Eye (tissue), 1 donor: ENCODE measurements around the gene HERC5.
"Not testable (repeated sequence)": the region's sequence is repeated elsewhere in the genome, so short reads cannot be mapped to it uniquely, and the experiment has no call there.

ENCODE experiments used
- DNase-seq: peaks from one replicate; pipeline ENCODE4 v3.0.0-alpha.2; 2015

HERC5 gene

GRCh38 chr4:88456670-88457306, at the start of gene HERC5:
Gene HERC5 (plus strand): TSS chr4:88457119. CDS start chr4:88457270, 151 bp downstream.
- DNase-seq = peak; percentile 93

- no peak for DNase-seq
These were observed 47.7 kb upstream of the HERC5 start for GRCh38 chr4:88409206-88409605.

GRCh38 chr4:88409789-88410188, 47.1 kb upstream of the HERC5 start:
- no peak for DNase-seq

GRCh38 chr4:88411491-88412096, 45.3 kb upstream of the HERC5 start:
- DNase-seq = no peak

GRCh38 chr4:88413801-88414200, 43.1 kb upstream of the HERC5 start:
- no peak for DNase-seq

GRCh38 chr4:88414755-88415154, 42.2 kb upstream of the HERC5 start:
- DNase-seq = no peak

GRCh38 chr4:88415982-88416381, 40.9 kb upstream of the HERC5 start:
- DNase-seq = no peak

GRCh38 chr4:88418411-88418810, 38.5 kb upstream of the HERC5 start:
- DNase-seq = no peak

- no peak for DNase-seq
These were observed 37.0 kb upstream of the HERC5 start for GRCh38 chr4:88419874-88420273.

- DNase-seq = no peak
These were observed 36.1 kb upstream of the HERC5 start for GRCh38 chr4:88420844-88421243.

GRCh38 chr4:88422403-88422802, 34.5 kb upstream of the HERC5 start:
- DNase-seq = no peak

- no peak for DNase-seq
These were observed 27.5 kb upstream of the HERC5 start for GRCh38 chr4:88429401-88429800.

GRCh38 chr4:88435987-88436693, 20.8 kb upstream of the HERC5 start:
- no peak for DNase-seq

GRCh38 chr4:88437873-88438272, 19.0 kb upstream of the HERC5 start:
- DNase-seq = not testable (repeated sequence)

- peak; percentile 12 for DNase-seq
These were observed 17.7 kb upstream of the HERC5 start for GRCh38 chr4:88439161-88439760.

GRCh38 chr4:88440146-88440545, 16.8 kb upstream of the HERC5 start:
- no peak for DNase-seq

- DNase-seq = no peak
These were observed 15.2 kb upstream of the HERC5 start for GRCh38 chr4:88441696-88442095.

- DNase-seq = no peak
These were observed 14.2 kb upstream of the HERC5 start for GRCh38 chr4:88442689-88443191.

- no peak for DNase-seq
These were observed 13.4 kb upstream of the HERC5 start for GRCh38 chr4:88443486-88443885.

GRCh38 chr4:88445252-88445651, 11.7 kb upstream of the HERC5 start:
- no peak for DNase-seq

- no peak for DNase-seq
These were observed 10.8 kb upstream of the HERC5 start for GRCh38 chr4:88446124-88446523.

GRCh38 chr4:88447371-88448095, 9.4 kb upstream of the HERC5 start:
- no peak for DNase-seq

GRCh38 chr4:88448211-88448765, 8.6 kb upstream of the HERC5 start:
- DNase-seq = not testable (repeated sequence)
